Dedifferentiated amniotic fluid mesenchymal stem cell (primary cell): ENCODE data around the gene TNRC6C.
"Not testable (repeated sequence)": the region's sequence is repeated elsewhere in the genome, so short reads cannot be mapped to it uniquely, and the experiment has no call there.

Source experiments
- DNase-seq: peaks from one replicate; pipeline ENCODE4 v3.0.0-alpha.2; 2016; ENCODE audit errors: extremely low spot score

TNRC6C gene

GRCh38 chr17:78043031-78043430 is 84.5 kb downstream of the TNRC6C start:
- DNase-seq: no peak

GRCh38 chr17:78044280-78044835 is 85.9 kb downstream of the TNRC6C start:
- DNase-seq: no peak

- no peak for DNase-seq
Observed at GRCh38 chr17:78045316-78045715, 86.8 kb downstream of the TNRC6C start.

- DNase-seq: no peak
Observed at GRCh38 chr17:78046923-78047322, 88.4 kb downstream of the TNRC6C start.

GRCh38 chr17:78048346-78049292 is 90.1 kb downstream of the TNRC6C start:
- DNase-seq: no peak

- DNase-seq: no peak
Observed at GRCh38 chr17:78049609-78050008, 91.1 kb downstream of the TNRC6C start.

GRCh38 chr17:78051186-78051972 is 92.9 kb downstream of the TNRC6C start:
- DNase-seq: no peak

- no peak for DNase-seq
Observed at GRCh38 chr17:78053777-78054468, 95.4 kb downstream of the TNRC6C start.

- no peak for DNase-seq
Observed at GRCh38 chr17:78057113-78057740, 98.7 kb downstream of the TNRC6C start.

GRCh38 chr17:78058001-78058400 is 99.5 kb downstream of the TNRC6C start:
- no peak for DNase-seq

- DNase-seq: no peak
Observed at GRCh38 chr17:78058581-78058980, 100.1 kb downstream of the TNRC6C start.

GRCh38 chr17:78062596-78062995 is 104.1 kb downstream of the TNRC6C start:
- no peak for DNase-seq

- DNase-seq: no peak
Observed at GRCh38 chr17:78063489-78063888, 105.0 kb downstream of the TNRC6C start.

- DNase-seq: no peak
Observed at GRCh38 chr17:78064708-78065107, 106.2 kb downstream of the TNRC6C start.

GRCh38 chr17:78066976-78067375 is 108.5 kb downstream of the TNRC6C start:
- DNase-seq: not testable (repeated sequence)

- DNase-seq: no peak
Observed at GRCh38 chr17:78069695-78070094, 111.2 kb downstream of the TNRC6C start.

- no peak for DNase-seq
Observed at GRCh38 chr17:78072961-78073360, 114.5 kb downstream of the TNRC6C start.

GRCh38 chr17:78075011-78075410 is 116.5 kb downstream of the TNRC6C start:
- DNase-seq: no peak

- no peak for DNase-seq
Observed at GRCh38 chr17:78075545-78075944, 117.0 kb downstream of the TNRC6C start.

GRCh38 chr17:78079253-78079652 is 120.8 kb downstream of the TNRC6C start:
- no peak for DNase-seq

GRCh38 chr17:78081551-78081950 is 123.0 kb downstream of the TNRC6C start:
- DNase-seq: no peak
